NCI-H526 (cell line): ENCODE data around the gene SEC14L2.

Source experiments
- DNase-seq, 2 experiments: peaks; one replicate each; lab custom pipeline; 2025; lab: John Stamatoyannopoulos, UW

The SEC14L2 gene

GRCh38 chr22:30396871-30397655, at the start of gene SEC14L2:
Gene SEC14L2, plus strand, starts transcription at chr22:30397018. Its CDS starts 99 bp downstream, at chr22:30397117.
- DNase-seq, result peak; percentile 43 to 88

DNA sequence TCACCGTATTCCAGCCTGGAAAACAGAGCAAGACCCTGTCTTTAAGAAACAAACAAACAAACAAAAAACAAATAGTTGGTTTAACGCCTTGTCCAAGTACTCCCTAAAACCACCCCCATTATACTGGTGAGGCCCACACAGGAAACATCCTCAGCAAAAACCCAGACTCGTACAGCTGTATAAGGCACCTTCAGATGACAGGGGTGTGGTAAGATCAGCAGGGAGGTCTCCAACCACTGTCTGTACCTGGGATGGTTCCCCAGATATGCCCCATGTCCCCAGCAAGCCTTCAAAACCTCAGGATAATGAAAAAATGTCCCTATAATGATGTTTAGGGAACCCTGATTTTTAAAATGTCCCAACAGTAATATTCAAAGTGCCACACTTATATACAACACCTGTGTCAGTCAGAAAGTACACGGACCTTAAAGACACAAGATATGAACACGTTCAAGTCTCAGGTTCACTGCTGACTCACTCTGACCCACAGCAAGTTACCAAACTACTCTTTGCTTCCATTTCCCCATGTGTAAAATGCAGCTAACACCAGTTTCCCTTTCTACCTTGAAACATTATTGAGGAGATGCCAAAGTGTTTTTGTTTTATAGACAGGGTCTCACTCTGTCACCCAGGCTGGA, 49.4 kb upstream of the SEC14L2 start:
- DNase-seq, result no peak

GRCh38 chr22:30348404-30348803, 48.4 kb upstream of the SEC14L2 start:
- DNase-seq, result no peak

DNA sequence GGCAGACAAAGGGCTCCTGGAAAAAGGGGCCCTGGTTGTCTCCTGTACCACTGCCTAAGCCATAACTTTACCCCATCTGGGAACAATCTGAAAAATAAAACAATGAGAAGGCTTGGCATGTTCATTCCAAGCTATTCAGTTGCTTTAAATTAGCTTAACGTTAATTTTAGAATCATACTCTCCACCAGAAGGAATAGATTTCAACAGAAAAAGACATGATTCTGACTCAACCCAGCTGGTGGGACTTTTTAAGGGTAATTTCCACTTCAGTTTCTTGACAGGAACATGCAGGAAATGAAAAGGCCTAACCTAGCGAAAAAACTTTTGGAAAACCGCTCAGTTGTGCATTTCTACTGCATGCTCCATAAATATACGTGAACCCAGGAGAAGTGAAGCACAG, 48.0 kb upstream of the SEC14L2 start:
- no peak for DNase-seq

GRCh38 chr22:30351226-30351625, 45.6 kb upstream of the SEC14L2 start:
- no peak for DNase-seq

GRCh38 chr22:30354644-30355043, 42.2 kb upstream of the SEC14L2 start:
- no peak for DNase-seq

DNA sequence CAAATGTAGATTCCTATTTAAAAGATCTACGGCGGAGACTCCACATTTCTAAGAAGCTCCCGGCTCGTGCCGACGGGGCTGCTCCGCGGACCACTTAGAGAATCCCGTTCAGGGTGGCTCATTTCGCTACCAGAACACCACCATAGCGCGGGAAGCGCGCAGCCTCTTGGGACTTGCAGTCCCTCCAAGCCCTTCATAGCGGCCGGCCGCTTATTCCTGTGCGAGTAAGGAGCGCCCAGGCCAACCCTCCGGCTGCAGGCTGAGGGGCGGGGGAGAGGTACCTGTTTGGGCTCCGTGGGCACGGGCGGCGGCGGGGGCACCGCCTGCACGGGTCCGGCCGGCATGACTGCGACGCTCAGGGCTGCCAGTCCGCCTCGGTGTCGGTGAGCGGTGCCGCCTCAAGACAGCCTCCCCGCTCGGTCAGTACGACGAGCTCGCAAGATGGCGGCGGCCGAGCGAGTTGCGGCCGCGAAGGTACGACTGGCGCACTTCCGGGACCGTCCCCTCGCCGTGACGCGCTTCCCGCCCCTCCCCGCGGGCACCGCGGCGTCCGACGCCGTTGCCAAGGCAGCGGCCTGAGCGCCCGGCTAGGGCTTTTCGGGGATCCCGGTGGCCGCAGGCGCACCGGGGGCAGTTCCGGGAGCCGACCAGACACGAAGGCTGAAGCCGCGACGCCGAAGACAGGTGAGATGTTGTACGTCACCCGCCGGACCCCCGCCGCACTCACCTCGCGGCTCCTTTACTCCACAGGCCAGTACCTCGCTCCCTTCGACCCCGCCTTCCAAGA, 40.2 kb upstream of the SEC14L2 start, which contains the start of the genes CCDC157 and SF3A1:
Gene CCDC157 (plus strand): TSS at position 559 of the 787 bp plus-strand sequence. CDS start 8,994 bp downstream, outside the sequence.
Gene SF3A1 (minus strand): TSS at position 446 of the 787 bp plus-strand sequence. CDS start 102 bp downstream, at position 344.
- peak; percentile 86 to 94 for DNase-seq

GRCh38 chr22:30357236-30357570, 39.6 kb upstream of the SEC14L2 start:
- DNase-seq, result no peak

GRCh38 chr22:30357650-30358215, 39.1 kb upstream of the SEC14L2 start:
- DNase-seq, result no peak

DNA sequence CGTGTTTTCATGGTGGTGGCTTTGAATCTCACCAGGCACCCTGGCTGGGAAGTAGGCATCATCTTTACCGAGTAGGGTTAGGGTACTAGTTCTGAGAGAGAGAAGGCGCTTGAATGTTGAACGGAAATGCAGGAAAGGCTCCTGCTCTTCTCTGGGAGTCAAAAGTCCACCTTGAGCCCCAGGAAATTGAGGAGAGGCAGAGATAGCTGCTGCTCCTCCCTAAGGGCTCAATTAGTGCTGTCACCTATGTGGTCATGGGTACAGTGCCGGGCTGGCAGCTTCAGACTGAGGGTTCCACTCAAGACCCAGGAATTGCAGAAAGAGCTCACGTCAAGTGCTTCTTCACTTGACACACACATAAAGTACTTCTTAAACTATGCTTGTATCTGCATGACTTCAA, 38.3 kb upstream of the SEC14L2 start:
- no peak for DNase-seq

- no peak for DNase-seq
Measured at GRCh38 chr22:30361916-30362650, 34.7 kb upstream of the SEC14L2 start.

- DNase-seq, result no peak
Measured at GRCh38 chr22:30362651-30363281, 34.1 kb upstream of the SEC14L2 start.

GRCh38 chr22:30365891-30366290, 30.9 kb upstream of the SEC14L2 start:
- DNase-seq, result no peak

GRCh38 chr22:30368420-30368819, 28.4 kb upstream of the SEC14L2 start:
- DNase-seq, result no peak

GRCh38 chr22:30370641-30371230, 26.1 kb upstream of the SEC14L2 start:
- DNase-seq, result no peak

DNA sequence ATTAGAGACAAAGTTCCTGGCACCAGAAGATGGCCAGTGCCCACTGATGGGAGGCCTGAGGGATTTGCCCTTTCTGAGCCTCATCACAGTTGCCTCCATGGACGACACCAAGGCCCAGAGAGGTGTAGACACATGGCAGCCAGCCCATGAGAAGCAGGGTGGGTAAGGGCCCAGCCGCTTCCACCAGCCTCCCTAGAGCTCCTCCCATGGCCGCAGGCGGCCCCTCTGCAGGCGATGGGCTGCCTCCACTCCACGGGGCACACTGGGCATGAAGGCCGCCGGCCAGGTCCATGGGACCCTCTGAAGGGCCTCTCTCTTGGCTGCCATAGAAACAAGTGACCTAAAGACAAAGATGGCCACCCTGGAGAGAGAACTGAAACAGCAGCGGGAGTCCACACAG, 25.5 kb upstream of the SEC14L2 start:
- DNase-seq, result no peak

DNA sequence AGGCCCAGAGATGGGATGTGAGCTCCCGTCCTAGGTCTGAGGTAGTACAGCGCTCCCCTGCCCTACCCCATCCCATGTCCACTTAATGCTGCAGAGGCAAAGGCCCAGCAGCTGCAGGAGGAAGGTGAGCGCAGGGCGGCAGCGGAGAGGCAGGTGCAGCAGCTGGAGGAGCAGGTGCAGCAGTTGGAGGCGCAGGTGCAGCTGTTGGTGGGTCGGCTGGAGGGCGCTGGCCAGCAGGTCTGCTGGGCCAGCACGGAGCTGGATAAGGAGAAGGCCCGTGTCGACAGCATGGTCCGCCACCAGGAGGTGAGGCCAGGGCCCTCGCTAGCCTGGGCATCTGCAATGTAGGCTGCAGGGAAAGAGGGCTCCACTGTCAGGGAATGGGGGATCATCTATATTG, 24.8 kb upstream of the SEC14L2 start:
- no peak for DNase-seq

GRCh38 chr22:30372915-30373314, 23.9 kb upstream of the SEC14L2 start:
- no peak for DNase-seq

DNA sequence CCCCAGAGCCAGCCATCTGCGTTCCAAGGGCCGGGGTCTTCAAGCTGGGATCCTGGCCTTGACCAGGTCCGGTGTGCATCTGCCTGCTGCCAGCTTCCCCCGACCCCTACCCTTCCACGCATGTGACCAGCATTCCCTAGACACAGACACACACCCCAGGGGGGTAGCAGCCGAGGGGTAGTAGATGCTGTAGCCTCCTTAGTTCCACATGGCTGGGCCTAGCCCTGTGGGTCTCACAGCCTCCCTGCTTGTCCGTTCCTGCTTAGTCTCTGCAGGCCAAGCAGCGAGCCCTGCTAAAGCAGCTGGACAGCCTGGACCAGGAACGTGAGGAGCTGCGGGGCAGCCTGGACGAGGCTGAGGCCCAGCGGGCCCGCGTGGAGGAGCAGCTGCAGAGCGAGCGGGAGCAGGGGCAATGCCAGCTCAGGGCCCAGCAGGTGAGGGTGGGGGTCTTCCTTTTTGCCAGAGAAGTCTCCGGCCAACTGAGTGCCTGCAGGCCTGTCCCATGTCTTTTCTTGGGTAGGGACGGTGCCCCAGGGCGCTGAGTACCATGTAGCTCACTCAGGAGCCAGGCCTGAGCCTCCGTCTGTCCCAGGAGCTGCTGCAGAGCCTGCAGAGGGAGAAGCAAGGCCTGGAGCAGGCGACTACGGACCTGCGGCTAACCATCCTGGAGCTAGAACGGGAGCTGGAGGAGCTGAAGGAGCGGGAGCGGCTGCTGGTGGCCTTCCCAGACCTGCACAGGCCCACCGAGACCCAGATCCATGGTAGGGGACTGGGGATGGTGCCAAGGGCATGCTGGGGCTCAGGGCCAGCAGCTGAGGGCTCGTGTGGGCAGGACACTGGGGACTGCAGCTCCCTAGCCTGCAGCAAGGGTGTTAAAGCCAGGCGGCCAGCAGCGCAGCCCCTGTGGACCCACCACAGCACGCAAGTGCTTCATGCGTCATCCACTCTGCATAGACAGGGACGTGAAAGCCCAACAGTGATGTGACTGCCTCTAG, 23.2 kb upstream of the SEC14L2 start:
- DNase-seq, result no peak
